NCI-H345 treated with DMSO at 0.1 percent for 48 hours (cell line): ENCODE data around the gene IYD.
"Not testable (repeated sequence)": the region's sequence is repeated elsewhere in the genome, so short reads cannot be mapped to it uniquely, and the experiment has no call there.

ENCODE experiments used
- DNase-seq: peaks from one replicate; lab custom pipeline; 2025; ENCODE audit not compliant: unreplicated experiment; lab: John Stamatoyannopoulos, UW

The IYD gene

GRCh38 chr6:150349546-150349945 lies 19.3 kb upstream of the IYD start:
- no peak for DNase-seq

GRCh38 chr6:150352321-150353296 lies 16.2 kb upstream of the IYD start:
- DNase-seq, result no peak

DNA sequence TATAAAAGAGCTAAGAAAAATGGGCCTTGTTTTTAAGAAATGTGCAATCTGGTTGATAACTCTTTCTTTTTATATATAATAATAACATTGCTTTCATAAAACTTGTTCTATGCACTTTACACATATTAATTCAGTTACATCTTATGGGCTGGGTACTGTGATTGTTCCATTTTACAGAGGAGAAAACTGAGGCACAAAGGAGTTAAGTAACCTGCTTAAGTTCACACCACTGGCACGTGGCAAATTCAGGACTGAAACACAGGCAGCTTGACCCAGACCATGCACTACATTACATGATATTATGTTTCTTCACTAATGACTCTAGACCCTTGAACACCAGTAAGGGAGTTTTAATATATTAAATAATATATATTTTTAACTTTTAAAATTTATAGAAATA lies 15.4 kb upstream of the IYD start:
- DNase-seq, result no peak

- no peak for DNase-seq
Measured at GRCh38 chr6:150354754-150355571, 13.8 kb upstream of the IYD start.

GRCh38 chr6:150355932-150356331 lies 12.9 kb upstream of the IYD start:
- DNase-seq, result no peak

DNA sequence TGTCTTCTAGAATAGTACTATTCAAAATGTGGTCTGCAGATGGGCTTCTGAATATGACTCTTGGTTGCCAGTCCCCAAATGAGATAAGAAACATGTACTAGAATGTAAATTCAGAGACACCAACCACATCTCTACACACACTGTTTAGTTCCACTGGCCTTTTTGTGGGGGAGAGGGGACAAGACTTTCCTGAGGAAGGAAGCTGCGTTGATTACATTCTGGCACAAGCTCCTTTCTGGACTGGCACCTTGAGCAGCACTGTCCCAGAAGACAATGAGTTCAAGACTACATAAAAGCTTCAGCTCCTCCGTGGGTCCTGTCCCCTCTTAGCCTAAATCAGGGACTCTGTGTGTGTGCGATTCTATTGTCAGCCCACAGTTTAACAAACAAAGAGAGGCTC lies 6.9 kb upstream of the IYD start:
- DNase-seq, result no peak

- DNase-seq, result no peak
Measured at GRCh38 chr6:150363733-150364132, 5.1 kb upstream of the IYD start.

DNA sequence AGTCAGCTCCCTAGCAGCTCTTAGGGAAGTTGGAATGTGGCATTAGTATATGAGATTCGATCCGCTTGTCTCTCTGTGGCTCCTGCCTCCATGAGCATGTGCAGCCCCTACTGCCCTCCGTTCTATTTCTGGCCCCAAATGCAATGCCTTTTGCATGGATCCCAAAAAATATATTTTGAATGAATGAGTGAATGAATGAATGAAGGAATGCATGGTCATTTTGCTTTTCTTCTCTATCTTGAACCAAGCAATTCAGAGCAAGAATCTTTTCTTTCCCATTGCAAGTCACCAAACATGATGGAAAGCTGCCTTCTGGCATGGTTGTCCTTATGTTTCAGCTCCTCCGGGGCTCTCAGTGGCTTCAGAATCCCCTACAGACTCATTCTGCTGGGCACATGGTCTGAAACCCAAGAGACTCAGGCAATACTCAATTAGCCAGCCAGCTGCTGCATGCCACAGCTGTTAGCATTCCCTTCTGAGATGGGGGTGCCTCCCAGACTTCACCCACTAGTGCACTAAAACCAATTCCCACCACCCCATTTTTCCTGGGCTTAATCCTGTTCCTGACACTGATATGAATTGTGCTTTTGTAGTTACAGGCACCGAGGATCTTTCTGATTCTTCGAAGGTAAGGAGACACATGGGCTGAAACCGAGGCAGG lies 2.6 kb upstream of the IYD start:
- DNase-seq, result no peak

DNA sequence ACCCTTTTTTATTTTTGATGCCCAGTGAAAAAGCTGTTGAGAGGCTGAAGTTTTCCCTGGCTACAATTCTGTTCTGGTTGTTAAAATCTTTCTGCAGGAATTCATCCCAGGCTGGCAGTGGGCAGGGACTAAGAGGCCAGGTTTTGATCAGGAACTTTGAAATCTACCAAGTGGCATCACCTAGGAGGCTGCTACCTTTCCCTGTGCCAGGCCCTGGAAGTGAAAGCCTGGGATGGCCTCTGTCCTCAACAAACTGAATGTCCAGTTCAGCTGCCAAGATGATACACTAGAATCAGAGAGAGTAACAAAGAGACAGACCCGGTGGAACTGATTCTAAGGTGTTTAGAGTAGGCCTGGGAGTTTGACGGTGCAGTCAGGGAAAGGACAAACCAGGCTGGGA lies 596 bp downstream of the IYD start:
- DNase-seq, result no peak

GRCh38 chr6:150370112-150370511 lies 1.3 kb downstream of the IYD start:
- DNase-seq, result no peak

- no peak for DNase-seq
Measured at GRCh38 chr6:150371356-150371755, 2.5 kb downstream of the IYD start.

DNA sequence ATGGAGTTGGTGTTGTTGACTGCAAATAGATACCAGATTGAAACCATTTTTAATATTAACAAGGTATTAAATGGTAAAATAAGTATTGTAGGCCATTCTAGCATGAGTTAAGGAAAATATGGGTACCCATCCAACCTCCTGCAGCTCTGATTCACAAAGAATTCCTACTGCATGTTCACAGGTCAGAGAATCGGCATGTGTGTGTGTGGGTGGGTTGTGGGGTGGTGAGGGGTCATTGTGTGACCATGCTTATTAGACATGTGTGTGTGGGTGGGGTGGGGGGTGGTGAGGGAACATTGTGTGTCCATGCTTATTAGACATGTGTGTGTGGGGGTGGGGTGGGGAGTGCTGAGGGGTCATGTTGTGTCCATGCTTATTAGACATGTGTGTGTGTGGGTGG lies 3.2 kb downstream of the IYD start:
- DNase-seq, result no peak

DNA sequence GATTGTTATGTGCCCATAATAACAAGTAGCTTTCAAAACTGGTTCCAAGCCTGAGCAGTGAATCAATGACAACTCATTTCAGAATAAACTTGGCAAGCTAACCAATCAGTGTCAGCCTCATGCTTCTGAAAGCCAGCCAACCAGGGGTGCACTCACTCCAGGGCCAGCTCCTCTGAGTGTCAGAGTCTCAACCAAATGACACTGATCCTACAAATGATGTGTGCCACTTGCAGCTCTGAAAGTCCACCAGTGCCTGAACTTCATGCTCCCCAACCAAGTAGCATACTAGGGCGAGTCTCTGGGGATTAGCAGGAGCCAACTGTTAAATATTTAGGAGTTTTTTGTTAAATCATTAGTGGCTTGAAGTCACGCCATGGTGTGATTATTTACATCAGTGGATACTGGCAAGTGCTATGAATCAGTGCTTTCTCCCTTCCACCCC lies 4.5 kb downstream of the IYD start:
- no peak for DNase-seq

DNA sequence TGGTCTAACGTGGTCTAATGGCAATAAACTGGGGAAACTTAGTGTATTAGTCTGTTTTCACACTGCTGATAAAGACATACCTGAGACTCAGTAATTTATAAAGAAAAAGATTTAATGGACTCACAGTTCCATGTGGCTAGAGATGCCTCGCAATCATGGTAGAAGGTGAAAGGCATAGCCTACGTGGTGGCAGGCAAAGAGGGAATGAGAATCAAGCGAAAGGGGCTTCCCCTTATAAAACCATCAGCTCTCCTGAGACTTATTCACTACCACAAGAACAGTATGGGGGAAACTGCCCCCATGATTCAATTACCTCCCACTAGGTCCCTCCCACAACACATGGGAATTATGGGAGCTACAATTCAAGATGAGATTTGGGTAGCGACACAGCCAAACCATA lies 5.5 kb downstream of the IYD start:
- not testable (repeated sequence) for DNase-seq

- no peak for DNase-seq
Measured at GRCh38 chr6:150377211-150377781, 8.5 kb downstream of the IYD start.

GRCh38 chr6:150380256-150380655 lies 11.4 kb downstream of the IYD start:
- no peak for DNase-seq

DNA sequence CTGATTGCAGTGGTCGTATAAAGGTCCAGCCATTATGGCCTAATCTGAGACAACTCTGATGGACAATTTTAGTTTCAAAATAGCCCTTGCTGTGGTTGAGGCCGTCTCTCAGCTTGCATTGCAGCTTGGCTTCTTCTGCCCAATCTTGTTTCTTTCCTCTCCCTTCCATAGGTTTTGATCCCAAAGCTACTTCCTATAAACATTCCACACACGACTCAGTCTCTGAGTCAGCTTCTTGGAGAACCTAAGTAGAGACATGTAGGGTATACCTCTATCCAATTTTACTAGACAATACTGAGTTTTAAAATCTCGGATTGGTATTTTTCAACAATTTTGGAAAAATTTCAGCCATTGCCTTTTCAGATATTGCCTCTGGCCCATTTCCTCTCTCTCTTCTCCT lies 13.4 kb downstream of the IYD start:
- DNase-seq, result no peak

DNA sequence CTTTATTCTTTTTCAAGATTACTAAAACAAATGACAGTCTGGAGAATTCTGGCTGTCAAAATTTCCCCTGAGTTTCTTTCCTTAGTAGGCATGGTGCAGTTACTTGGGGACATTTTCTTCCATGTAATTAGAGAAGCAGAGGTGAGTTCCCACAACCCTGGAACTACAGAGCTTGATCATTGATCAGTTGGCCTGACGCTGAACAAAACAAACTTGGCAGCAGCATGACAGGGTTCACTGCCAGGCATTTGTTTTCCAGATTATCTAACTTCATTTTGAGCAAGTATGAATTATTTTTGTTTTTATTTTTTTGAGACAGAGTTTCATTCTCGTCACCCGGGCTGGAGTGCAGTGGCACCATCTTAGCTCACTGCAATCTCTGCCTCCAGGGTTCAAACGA lies 22.6 kb downstream of the IYD start:
- DNase-seq, result no peak

DNA sequence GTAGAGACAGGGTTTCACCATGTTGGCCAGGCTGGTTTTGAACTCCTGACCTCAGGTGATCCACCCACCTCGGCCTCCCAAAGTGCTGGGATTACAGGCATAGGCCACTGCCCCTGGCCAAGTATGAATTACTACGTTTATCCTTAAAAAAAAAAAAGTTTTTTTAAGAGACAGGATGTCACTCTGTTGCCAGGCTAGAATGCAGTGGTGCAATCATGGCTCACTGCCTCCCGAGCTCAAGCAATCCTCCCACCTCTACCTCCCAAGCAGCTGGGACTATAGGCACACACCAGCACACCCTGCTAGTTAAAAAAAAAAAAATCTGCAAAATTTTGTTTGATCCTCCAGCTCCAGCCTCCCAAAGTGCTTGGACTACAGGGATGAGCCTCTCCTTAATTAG lies 23.1 kb downstream of the IYD start:
- DNase-seq, result no peak

DNA sequence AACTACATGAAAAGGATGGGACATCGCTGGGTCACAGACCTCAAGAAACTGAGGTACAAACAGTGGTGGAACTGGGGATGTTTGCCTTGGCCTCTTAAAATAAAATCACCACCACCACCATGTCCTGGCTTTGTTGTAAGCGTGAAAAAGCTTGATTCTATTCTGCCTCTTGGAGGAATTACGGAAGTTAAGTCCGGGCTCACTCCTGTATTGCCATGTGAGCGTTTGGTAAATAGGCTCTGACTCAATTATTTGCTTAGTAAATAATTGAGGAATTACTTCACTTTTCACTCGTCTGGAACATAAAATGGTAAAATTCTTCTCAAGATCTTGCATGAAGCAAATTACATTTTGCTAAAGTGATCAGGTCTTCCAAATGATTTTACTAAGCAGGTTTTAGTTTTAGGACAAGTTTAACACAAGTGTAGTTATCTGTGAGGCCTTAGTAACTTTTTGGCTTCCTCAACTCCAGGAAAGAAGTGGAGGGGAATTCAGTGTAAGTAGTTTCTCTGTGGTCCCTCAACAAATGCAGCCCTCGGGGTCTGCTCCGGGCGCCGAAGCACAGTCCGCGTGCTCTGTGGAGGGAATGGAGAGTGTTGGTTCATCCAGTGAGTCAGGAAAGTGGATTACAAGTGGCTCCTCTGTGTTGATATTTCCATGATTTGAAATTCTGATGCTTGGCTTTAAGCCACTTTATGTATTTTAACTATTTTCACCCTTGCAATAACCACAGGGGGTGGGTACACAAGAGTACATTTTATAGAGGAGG lies 23.8 kb downstream of the IYD start:
- no peak for DNase-seq
